HL-60 (cell line): ENCODE measurements around the gene CPVL.

Source experiments
- DNase-seq, 2 experiments: peaks; one replicate each; pipeline ENCODE4 v3.0.0-alpha.2; 2010 to 2020; ENCODE audit warnings: low read depth in 1 of 2, low spot score in 1 of 2
- H3K27ac ChIP-seq: fragments of 250-450 bp; sonication (Bioruptor Pico); replicated peaks from 2 replicates; pipeline ENCODE4 v1.5.1; 2020; ENCODE audit warnings: mild to moderate bottlenecking, moderate library complexity
- H3K27me3 ChIP-seq: fragments of 250-450 bp; sonication (Bioruptor Pico); 2 replicates; pipeline ENCODE4 v1.5.1; 2021; ENCODE audit warnings: mild to moderate bottlenecking, moderate library complexity; ENCODE audit not compliant: insufficient read depth, poor library complexity, severe bottlenecking
- H3K4me3 ChIP-seq: replicated peaks from 2 replicates; pipeline ENCODE4 v1.5.1; 2011; ENCODE audit warnings: mild to moderate bottlenecking, control low read depth, low read length; ENCODE audit not compliant: insufficient read depth
- GABPA ChIP-seq: IDR thresholded peaks from 2 replicates; pipeline ENCODE4 v1.6.1; 2012; ENCODE audit warnings: low read depth
- POLR2AphosphoS5 ChIP-seq: IDR thresholded peaks from 2 replicates; pipeline ENCODE4 v1.6.1; 2012; ENCODE audit warnings: low read depth
- SPI1 ChIP-seq: IDR thresholded peaks from 2 replicates; pipeline ENCODE4 v1.6.1; 2012; ENCODE audit warnings: low read depth, mild to moderate bottlenecking, borderline replicate concordance
- TF ChIP-seq, protein P1 (sequence below): IDR thresholded peaks from one replicate; pipeline ENCODE4 v1.5.1; 2011; ENCODE audit warnings: low read length, control low read depth, inconsistent platforms; ENCODE audit not compliant: insufficient read depth
- TF ChIP-seq, protein P2 (sequence below): IDR thresholded peaks from 2 replicates; pipeline ENCODE4 v1.6.1; 2012; ENCODE audit warnings: low read depth; ENCODE audit not compliant: insufficient replicate concordance

CPVL gene

DNA sequence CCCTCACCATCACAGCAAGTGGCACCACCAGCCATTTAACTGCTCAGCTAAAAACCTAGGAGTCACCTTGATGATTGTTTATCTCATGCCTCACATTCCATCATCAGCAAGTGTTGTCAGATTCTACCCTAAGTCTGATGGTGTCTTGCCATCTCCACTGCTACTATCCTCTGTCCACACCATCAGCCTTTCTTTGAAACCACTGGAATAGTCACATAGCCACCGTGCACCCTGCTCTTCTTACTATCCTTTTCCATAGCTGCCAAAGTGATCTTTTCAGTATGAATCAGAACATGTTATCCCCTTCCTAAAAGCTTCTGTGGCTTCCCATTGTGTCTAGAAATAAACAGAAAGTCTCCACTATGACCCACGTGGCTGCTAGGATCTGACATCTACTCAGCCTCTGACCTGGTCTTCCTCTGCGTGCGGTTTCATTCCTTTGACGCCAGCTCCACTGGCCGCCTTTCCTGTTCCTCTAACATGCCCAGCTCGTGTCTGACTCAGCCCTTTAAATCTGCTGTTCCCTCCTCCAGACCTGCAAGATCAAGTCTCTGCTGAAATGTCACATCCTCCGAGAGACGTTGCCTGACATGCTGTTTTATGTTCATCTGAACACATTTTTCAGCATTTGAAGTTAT is 31.7 kb upstream of the CPVL start:
- TF ChIP-seq, protein P1, sequence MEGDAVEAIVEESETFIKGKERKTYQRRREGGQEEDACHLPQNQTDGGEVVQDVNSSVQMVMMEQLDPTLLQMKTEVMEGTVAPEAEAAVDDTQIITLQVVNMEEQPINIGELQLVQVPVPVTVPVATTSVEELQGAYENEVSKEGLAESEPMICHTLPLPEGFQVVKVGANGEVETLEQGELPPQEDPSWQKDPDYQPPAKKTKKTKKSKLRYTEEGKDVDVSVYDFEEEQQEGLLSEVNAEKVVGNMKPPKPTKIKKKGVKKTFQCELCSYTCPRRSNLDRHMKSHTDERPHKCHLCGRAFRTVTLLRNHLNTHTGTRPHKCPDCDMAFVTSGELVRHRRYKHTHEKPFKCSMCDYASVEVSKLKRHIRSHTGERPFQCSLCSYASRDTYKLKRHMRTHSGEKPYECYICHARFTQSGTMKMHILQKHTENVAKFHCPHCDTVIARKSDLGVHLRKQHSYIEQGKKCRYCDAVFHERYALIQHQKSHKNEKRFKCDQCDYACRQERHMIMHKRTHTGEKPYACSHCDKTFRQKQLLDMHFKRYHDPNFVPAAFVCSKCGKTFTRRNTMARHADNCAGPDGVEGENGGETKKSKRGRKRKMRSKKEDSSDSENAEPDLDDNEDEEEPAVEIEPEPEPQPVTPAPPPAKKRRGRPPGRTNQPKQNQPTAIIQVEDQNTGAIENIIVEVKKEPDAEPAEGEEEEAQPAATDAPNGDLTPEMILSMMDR: no peak
- TF ChIP-seq GABPA (no peak), POLR2AphosphoS5 (no peak), SPI1 (no peak)
- TF ChIP-seq, protein P2, sequence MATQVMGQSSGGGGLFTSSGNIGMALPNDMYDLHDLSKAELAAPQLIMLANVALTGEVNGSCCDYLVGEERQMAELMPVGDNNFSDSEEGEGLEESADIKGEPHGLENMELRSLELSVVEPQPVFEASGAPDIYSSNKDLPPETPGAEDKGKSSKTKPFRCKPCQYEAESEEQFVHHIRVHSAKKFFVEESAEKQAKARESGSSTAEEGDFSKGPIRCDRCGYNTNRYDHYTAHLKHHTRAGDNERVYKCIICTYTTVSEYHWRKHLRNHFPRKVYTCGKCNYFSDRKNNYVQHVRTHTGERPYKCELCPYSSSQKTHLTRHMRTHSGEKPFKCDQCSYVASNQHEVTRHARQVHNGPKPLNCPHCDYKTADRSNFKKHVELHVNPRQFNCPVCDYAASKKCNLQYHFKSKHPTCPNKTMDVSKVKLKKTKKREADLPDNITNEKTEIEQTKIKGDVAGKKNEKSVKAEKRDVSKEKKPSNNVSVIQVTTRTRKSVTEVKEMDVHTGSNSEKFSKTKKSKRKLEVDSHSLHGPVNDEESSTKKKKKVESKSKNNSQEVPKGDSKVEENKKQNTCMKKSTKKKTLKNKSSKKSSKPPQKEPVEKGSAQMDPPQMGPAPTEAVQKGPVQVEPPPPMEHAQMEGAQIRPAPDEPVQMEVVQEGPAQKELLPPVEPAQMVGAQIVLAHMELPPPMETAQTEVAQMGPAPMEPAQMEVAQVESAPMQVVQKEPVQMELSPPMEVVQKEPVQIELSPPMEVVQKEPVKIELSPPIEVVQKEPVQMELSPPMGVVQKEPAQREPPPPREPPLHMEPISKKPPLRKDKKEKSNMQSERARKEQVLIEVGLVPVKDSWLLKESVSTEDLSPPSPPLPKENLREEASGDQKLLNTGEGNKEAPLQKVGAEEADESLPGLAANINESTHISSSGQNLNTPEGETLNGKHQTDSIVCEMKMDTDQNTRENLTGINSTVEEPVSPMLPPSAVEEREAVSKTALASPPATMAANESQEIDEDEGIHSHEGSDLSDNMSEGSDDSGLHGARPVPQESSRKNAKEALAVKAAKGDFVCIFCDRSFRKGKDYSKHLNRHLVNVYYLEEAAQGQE: no peak
- Histone ChIP-seq H3K4me3 (no peak overlapping the region), H3K27ac (no peak overlapping the region), H3K27me3 (peaks cover 3% of the 10 kb centered on the region)
- DNase-seq: peak; percentile 29 to 39

GRCh38 chr7:29173458-29173857 is 27.1 kb upstream of the CPVL start:
- no peak overlapping the region for H3K4me3 ChIP-seq
- H3K27me3 ChIP-seq: peaks cover 2% of the 10 kb centered on the region
- no peak overlapping the region for H3K27ac ChIP-seq
- DNase-seq: no peak
- TF ChIP-seq GABPA (no peak), SPI1 (no peak)
- TF ChIP-seq, protein P1: no peak
- TF ChIP-seq, protein P2: no peak

- DNase-seq: no peak
- TF ChIP-seq GABPA (no peak), POLR2AphosphoS5 (no peak), SPI1 (no peak)
- TF ChIP-seq, protein P2: no peak
- TF ChIP-seq, protein P1: no peak
- H3K27ac ChIP-seq: no peak overlapping the region
- no peak overlapping the region for H3K4me3 ChIP-seq
- H3K27me3 ChIP-seq: no peaks in the 10 kb centered on the region
Measured at GRCh38 chr7:29170781-29171180, 24.4 kb upstream of the CPVL start.
